Measurements from ENCODE around the gene RASSF1.
"Not testable (repeated sequence)": the region's sequence is repeated elsewhere in the genome, so short reads cannot be mapped to it uniquely, and the experiment has no call there.

The RASSF1 gene

GRCh38 chr3:50316657-50317242 is 23.9 kb downstream of the RASSF1 start:
- peak in 1 of 2 experiments; percentile 87 for DNase-seq (ENCODE audit: low read depth in 1 of 2, low spot score in 1 of 2)
- in situ Hi-C loops (cut with HindIII; ENCODE audit: low pct_unique_long_range_greater_than_20kb, low sequenced_read_pairs): no loop called here
- no peak for TF ChIP-seq JUND (IDR thresholded peaks at IDR 0.05; ENCODE audit: low read depth)

- no peak for TF ChIP-seq JUND (IDR thresholded peaks at IDR 0.05; ENCODE audit: low read depth)
- in situ Hi-C loops (cut with HindIII; ENCODE audit: low pct_unique_long_range_greater_than_20kb, low sequenced_read_pairs): no loop called here
- DNase-seq (ENCODE audit: low read depth in 1 of 2, low spot score in 1 of 2): no peak
Observed at GRCh38 chr3:50314816-50315215, 25.8 kb downstream of the RASSF1 start.

- no peak for DNase-seq (ENCODE audit: low read depth in 1 of 2, low spot score in 1 of 2)
- no peak for TF ChIP-seq JUND (IDR thresholded peaks at IDR 0.05; ENCODE audit: low read depth)
- in situ Hi-C loops (cut with HindIII; ENCODE audit: low pct_unique_long_range_greater_than_20kb, low sequenced_read_pairs): no loop called here
Observed at GRCh38 chr3:50314342-50314741, 26.3 kb downstream of the RASSF1 start.

GRCh38 chr3:50312041-50312440 is 28.6 kb downstream of the RASSF1 start:
- DNase-seq (ENCODE audit: low read depth in 1 of 2, low spot score in 1 of 2); in situ Hi-C loops (cut with HindIII; ENCODE audit: low pct_unique_long_range_greater_than_20kb, low sequenced_read_pairs): not testable (repeated sequence)

GRCh38 chr3:50304601-50305000 is 36.0 kb downstream of the RASSF1 start:
- in situ Hi-C loops (cut with HindIII; ENCODE audit: low pct_unique_long_range_greater_than_20kb, low sequenced_read_pairs): no loop called here
- TF ChIP-seq JUND (IDR thresholded peaks at IDR 0.05; ENCODE audit: low read depth): no peak
- no peak for DNase-seq (ENCODE audit: low read depth in 1 of 2, low spot score in 1 of 2)

DNA sequence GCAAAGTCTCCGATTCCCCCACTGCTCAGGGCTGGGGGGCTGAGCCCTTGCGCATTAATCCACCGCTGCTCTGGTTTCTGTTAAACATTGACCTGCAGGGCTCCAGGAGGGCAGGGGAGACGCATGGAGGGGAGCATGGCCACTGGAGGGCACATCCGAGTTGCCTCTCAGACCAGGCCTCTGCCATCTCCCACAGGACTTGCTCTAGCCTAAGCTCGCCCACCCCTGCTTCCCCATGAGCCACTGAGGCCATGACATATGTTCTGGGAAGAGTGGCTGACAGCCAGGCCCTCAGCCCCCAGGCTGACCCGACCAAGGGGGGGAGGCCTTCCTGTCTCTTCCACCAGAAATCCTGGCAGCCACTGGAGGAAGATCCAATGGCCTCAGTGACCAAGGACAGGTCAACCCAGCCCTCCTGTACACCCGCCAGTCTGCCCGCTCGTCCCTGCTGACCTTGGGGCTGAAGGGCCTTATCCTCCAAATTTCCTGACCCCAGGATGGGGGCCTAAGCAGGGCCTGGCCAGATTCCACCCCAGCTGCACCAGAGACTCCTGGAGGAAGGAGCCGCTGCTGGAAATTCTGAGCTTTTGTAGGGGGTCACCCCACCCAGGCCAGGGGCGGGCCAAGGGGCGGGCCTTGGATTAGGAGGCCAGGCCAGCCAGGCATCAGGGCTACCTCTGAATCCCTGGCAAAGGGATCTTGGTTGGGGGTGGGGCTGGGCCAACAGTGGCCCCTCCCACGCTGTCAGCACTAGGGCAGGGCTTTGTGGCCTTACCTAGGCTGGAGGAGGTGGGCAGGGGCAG is 37.4 kb downstream of the RASSF1 start, which contains the start of gene HYAL1:
Gene HYAL1, minus strand, starts transcription at position 562 of the 803 bp plus-strand sequence. CDS start 618 bp downstream, outside the sequence.
- TF ChIP-seq JUND (IDR thresholded peaks at IDR 0.05; ENCODE audit: low read depth): no peak
- in situ Hi-C loops (cut with HindIII; ENCODE audit: low pct_unique_long_range_greater_than_20kb, low sequenced_read_pairs): no loop called here
- peak in 1 of 2 experiments; percentile 61 for DNase-seq (ENCODE audit: low read depth in 1 of 2, low spot score in 1 of 2)

DNA sequence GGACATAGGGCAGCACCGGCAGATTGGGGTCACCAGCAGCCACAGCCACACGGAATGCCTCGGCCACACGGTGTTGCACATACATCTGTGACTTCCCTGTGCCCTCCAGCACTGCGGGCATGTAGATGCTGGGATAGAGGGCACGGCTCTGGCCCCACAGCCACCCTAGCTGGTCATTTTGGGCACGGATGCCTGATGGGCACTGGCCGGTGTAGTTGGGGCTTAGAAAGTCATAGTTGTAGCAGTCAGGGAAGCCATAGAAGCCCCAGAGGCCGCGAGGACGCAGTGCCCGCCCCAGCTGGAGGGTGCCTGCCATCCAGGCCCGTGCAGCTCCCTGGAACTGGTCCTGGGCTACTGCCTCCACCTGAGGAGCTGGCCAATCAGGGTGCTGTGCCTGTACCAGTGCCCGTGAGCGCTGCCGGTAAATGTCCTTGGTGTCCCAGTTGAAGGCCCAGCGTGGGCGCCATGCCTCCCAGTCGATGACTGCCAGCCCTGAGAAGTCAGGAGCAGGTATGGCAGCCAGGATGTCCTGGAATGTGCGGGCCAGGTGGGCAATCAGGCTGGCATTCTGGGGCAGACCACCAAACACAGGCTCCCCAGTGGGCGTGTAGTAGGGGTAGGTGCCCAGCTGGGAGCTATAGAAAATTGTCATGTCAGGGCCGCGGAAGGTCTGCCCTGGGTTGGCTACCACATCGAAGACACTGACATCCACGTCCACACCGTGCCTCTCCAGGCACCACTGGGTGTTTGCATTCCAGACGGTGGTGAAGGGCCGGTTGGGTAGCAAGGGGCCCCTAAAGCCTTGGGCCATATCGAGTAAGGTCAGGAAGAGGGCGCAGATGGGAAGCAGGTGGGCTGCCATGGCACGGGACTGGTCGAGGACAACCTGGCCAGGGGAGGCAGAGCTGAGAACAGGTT is 38.3 kb downstream of the RASSF1 start:
- DNase-seq (ENCODE audit: low read depth in 1 of 2, low spot score in 1 of 2): no peak
- no peak for TF ChIP-seq JUND (IDR thresholded peaks at IDR 0.05; ENCODE audit: low read depth)
- in situ Hi-C loops (cut with HindIII; ENCODE audit: low pct_unique_long_range_greater_than_20kb, low sequenced_read_pairs): no loop called here

- DNase-seq (ENCODE audit: low read depth in 1 of 2, low spot score in 1 of 2): no peak
- in situ Hi-C loops (cut with HindIII; ENCODE audit: low pct_unique_long_range_greater_than_20kb, low sequenced_read_pairs): no loop called here
- TF ChIP-seq JUND (IDR thresholded peaks at IDR 0.05; ENCODE audit: low read depth): no peak
Observed at GRCh38 chr3:50300681-50301254, 39.9 kb downstream of the RASSF1 start.

DNA sequence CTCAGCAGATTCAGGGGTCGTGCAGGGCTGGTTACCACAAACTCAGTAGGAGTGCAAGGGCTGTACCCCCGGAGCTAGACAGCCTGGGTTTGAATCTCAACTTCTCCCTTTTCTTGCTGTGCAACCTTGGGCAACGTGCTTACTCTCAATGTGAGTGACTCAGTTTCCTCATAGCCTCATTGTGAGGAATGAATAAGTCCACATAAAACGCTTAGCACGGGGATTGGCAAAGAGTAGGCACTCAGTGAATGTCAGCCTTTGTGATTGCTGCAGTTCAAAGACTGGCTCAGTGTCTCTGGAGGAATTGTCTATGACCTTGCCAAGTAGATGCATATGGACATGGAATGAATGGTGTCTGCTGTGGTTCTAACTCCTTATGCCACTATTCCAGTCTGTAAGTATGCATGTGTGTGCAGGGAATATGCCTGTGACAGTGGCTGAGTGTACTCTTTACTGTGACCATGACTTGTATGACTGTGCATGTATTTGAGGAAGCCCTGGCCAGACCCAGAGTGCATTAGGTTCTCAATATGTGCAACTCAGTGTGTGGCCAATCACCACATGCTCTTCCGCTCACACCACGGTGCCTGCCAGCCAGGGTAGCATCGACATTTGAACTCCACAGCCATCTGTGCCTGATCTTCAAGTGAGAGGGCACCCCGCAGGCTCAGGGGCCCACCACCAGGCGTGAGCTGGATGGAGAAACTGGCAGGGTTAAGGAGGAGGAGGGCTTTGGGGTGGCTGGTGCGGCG is 40.5 kb downstream of the RASSF1 start:
- DNase-seq (ENCODE audit: low read depth in 1 of 2, low spot score in 1 of 2): peak in 1 of 2 experiments; percentile 11
- no peak for TF ChIP-seq JUND (IDR thresholded peaks at IDR 0.05; ENCODE audit: low read depth)
- in situ Hi-C loops (cut with HindIII; ENCODE audit: low pct_unique_long_range_greater_than_20kb, low sequenced_read_pairs): no loop called here

- no peak for DNase-seq (ENCODE audit: low read depth in 1 of 2, low spot score in 1 of 2)
- TF ChIP-seq JUND (IDR thresholded peaks at IDR 0.05; ENCODE audit: low read depth): no peak
- in situ Hi-C loops (cut with HindIII; ENCODE audit: low pct_unique_long_range_greater_than_20kb, low sequenced_read_pairs): no loop called here
Observed at GRCh38 chr3:50299638-50299928, 41.1 kb downstream of the RASSF1 start.

DNA sequence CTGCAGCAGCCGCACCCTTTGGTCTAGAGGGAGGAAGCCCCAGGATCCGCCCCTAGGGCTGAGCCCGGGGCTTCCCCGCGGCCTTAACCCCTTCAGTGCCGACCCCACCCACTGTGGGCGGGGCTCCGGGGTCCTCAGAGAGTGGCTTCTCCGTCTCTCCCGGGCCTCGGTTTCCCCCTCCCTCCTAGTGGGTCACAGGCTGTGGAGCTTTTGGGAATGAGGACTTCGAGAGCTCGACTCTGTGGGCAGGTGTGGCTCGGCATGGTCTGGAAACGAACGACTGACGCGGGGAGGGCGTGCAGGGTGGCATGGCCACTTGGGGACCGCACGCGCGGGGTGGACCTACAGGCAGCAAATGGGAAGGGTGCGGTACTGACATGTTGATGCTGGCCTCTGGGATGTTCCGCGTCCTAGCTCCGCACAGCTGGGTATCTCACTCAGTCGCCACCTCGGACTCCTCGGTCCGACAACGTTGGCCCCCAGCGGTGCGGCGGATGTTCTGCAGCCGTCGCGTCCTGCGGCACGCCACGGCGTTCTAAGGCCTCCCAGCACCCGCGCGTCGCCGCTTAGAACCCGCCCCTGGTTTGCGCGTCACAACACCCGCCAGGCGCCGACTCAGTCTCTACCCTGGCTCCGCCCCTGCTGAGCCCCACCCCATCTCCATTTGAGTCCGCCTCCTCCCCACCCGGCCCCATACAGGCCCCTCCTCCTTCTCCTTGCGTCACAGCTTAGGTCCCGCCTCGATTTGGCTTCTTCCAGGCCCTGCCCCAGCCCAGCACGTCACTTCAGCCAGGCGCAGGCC is 41.6 kb downstream of the RASSF1 start, which contains the start of the genes HYAL3 and NAA80:
Gene HYAL3, minus strand, starts transcription at position 570 of the 802 bp plus-strand sequence. CDS start 3,803 bp downstream, outside the sequence.
Gene NAA80, minus strand, starts transcription at position 570 of the 802 bp plus-strand sequence. CDS start 1,942 bp downstream, outside the sequence.
- no peak for TF ChIP-seq JUND (IDR thresholded peaks at IDR 0.05; ENCODE audit: low read depth)
- peak; percentile 80 to 99 for DNase-seq (ENCODE audit: low read depth in 1 of 2, low spot score in 1 of 2)
- in situ Hi-C loops (cut with HindIII; ENCODE audit: low pct_unique_long_range_greater_than_20kb, low sequenced_read_pairs): no loop called here
